COLO829 (cell line): ENCODE measurements around the gene CD3E.

ENCODE experiments used
- DNase-seq: peaks from one replicate; pipeline ENCODE4 v3.0.0; 2012; ENCODE audit warnings: low spot score

The CD3E gene

GRCh38 chr11:118304568-118305248, at the start of gene CD3E:
TSS of gene CD3E (plus strand) at chr11:118304730. CDS start at chr11:118304953, 223 bp downstream.
- DNase-seq, result no peak

DNA sequence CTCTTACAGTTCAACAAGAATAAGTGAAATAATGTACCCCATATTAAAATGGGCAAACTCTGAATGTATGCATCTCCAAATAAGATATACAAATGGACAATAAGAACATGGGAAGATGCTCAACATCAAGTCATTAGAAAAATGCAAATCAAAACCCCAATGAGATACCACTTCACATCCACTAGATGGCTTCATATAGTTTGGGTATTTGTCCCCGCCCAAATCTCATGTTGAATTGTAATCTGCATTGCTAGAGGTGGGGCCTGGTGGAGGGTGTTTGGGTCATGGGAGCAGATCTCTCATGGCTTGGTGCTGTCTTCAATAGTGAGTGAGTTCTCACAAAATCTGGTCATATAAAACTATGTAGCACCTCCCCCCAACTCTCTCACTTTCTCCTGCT, 46.1 kb upstream of the CD3E start:
- DNase-seq, result no peak

- no peak for DNase-seq
Measured at GRCh38 chr11:118259138-118259537, 45.4 kb upstream of the CD3E start.

DNA sequence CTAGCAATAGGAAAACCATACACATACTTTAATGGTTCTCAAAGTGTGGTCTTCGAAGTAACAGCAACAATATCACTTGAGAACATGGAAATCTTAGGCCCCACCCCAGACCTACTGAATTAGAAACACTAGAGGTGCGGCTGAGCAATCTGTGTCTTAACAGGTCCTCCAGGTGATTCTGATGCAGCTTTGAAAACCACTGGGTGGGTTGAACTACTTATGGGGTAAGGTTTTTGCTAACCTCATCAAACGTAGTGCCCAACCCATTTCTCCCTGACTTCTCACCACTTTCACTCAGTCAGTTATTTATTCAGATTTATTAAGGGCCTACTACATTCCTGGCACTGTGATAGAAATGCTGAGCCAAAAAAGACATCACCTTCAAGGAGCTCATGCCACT, 44.2 kb upstream of the CD3E start:
- no peak for DNase-seq

DNA sequence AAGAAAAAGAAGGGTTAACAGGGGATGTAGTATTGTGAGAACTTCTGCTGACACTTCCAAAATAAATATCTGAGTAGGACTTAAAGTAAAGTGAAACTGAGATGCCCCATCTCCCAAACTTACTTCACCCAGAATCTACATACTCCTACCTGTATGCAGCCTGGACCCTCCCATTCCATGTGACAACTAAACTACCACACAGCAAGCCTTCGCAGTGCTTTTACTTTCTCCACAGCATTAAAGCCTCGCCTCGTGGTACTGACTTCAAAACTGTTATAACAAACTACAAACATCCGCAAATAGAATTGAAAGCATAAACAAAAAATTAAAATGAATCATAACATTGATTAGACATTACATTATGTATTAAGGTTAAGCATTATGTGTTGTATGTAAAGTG, 41.4 kb upstream of the CD3E start:
- DNase-seq, result no peak

DNA sequence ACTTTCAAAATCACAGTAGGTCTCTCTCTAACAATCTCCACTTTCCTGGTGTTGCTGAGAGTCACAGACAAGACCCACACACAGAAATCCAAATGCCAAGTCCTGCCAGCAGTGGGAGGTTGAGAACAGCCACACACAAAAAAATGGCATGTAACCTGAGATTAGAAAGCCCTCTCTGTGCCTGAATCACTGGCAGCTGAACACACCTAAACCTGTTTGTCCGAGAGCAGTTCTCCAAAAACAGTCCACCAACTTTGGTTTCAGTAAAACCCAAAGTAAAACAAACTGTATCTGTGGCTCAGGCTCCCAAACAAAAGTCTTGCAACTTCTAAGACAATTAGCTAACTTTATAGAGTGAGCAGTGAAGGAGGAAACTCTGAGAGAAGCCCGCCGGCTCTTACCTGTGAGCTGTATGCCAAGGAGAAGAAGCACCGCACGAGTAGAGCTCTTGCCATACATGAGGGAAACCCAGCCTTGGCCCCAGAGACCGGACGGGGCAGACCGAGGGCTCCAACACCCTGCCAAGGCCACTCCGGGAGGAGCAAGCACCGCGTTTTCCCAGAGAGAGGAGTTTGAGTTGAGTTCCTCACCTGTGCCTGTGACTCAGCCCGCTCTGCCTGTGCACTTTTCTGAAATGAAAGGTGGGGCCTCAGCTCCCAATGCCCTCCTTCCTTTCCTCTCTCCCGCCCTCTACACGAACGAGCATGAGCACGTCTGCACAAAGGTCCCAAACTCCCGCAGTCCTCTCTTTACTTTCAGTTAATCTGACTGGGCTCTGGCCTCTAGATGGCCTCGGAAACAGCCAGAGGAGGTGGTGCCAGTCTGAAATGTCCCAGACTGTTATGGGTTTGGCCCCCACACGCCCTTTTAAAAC, 40.6 kb upstream of the CD3E start, which contains the start of gene MPZL2:
TSS of gene MPZL2 (minus strand) at position 603 of the 874 bp plus-strand sequence. CDS start at position 459, 144 bp downstream.
- DNase-seq, result no peak

- no peak for DNase-seq
Measured at GRCh38 chr11:118264569-118265465, 39.7 kb upstream of the CD3E start.

DNA sequence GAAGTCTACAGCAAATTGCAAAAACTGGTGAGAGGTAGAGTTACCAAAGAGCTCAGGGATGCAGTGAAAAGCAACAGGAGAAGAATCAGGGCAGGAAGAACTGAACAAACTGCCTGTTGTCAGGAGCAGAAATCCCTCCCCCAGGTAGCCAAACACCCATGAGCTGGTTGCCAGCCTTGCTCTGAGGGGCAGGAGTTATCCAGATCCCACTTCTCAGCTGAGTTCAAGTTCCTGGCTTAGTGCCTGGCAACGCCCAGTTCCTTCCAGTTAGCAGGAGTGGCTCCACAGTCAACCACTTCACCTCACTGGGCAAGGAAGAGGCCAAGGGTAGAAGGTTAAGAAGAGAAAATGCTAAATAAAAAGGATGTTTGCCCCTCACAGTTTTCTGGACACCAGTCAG, 38.6 kb upstream of the CD3E start:
- DNase-seq, result no peak

DNA sequence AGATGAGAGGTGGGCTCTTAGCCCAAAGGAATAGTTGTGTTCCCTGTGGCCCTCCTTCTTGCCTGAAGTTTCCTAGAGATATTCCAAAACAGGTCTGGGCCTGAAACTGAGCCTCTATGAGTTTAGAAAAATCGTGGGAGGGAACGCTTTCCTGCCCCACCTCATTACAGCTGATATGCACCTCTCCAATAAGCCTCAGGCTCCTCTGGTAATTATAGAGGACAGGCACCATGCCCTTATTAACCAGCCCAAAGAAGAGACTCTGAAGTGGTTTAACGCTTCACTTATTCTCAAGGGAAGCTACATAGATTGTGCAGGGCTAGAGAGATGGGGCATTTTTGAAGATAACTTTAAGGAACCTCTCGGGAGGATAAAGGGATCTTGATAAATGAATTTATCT, 37.0 kb upstream of the CD3E start:
- no peak for DNase-seq

GRCh38 chr11:118272001-118272400, 32.5 kb upstream of the CD3E start:
- DNase-seq, result no peak

DNA sequence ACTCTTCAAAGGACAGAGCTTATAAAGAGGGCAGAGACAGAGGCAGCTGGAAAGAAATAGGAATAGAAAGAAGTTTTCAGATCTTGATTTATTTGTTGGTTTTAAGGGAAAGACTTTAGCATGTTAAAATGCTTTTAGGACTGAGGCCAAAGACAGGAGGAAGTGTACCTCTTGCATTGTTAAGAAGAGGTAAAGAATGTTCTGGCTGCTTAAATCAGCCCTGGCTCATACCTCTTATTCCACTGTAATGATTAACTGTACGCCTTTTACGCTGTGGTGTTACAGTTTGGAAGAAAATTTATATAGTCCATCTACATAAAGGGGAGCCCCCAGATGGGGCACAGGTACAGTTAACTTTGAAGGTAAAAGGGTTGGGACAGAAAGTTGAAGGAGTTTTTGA, 30.3 kb upstream of the CD3E start:
- no peak for DNase-seq

DNA sequence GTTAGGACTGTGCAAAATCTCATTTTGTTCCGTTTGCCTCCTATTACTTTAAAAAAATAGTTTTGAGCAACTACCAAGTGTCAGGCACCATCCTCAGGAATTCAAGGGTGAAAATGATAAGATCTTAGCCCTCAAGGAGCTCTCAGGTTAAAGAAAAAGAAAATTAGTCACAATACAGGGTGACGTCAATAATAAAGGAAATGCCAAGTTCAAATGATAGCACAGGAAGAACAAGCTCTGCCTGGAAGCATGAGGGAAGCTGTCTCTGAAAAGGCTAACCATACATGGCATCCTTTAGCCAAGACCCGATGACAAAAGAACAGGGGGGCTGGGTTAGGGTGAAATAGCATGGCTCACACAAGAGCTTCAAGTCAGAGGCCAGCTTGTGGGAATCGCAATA, 29.4 kb upstream of the CD3E start:
- no peak for DNase-seq

DNA sequence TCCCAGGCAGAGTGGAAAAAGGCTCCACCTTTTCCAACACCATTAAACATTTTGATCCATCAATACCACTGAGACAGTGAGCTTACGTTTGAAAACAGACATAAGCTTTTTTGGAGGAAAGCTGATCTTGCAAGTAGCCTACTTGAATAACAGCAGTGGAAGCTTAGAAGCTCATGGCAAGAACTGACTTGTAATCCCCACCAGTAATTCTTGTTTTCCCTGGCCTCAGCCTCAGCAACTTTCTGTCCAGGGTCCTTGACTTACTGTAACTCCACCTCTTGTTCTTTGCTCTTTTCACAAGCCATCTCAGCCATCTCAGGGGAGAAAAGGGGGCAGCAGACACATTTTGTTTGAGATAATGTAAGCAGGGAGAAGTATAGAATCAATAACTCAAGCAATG, 28.1 kb upstream of the CD3E start:
- no peak for DNase-seq

- no peak for DNase-seq
Measured at GRCh38 chr11:118277312-118277711, 27.2 kb upstream of the CD3E start.

DNA sequence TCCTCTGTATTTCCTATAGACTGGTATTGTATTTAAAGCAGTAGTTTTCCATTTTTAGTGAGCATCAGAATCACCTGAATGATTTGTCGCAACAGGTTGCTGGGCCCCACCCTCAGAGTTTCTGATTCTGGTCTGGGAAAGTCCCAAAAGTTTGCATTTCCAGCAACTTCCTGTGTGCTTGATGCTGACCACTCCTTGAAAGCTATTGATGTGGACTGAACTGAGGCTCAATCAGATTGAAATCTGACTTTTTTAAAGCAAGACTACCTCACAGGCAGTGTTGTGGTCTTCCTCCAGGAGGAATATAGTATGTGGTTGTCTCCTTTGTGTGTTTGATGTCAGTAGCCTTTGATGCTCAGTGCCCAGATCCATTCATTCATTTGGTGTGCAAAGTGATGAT, 23.2 kb upstream of the CD3E start:
- no peak for DNase-seq

DNA sequence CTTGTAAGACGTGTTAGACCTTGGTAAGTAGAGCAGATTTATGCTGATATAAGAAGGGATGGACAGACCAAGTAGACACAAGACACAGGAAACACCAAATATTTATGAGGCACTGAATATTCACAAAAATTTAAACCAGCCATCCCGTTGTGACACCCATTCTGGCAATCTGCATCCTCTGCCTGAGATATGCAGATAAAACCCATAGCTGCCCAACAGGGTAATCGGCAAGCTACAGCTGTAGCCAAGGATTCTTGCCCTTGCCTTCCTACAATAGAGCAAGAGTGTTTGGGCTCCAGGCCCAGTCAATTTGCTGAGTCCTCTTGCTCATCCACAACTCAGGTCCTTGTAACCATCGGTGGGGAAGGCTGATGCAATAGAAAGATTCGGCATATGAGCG, 21.9 kb upstream of the CD3E start:
- DNase-seq, result no peak

GRCh38 chr11:118283037-118283636, 21.4 kb upstream of the CD3E start:
- DNase-seq, result no peak

- no peak for DNase-seq
Measured at GRCh38 chr11:118283756-118284350, 20.7 kb upstream of the CD3E start.

- DNase-seq, result no peak
Measured at GRCh38 chr11:118286545-118286944, 18.0 kb upstream of the CD3E start.

DNA sequence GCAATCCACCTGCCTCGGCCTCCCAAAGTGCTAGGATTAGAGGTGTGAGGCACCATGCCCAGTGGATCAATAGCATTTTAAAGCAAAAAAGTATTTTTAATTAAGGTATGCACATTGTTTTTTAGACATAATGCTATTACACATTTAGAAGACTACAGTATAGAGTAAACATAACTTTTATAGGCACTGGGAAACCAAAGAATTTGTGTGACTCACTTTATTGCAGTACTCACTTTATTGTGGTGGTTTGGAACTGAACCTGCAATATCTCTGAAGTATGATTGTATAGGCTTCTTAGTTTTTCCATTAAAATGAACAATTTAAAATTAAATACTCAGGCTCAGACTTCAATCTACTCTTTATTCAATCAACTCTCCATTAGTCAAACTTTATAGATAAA, 17.5 kb upstream of the CD3E start:
- DNase-seq, result no peak

GRCh38 chr11:118289401-118289800, 15.1 kb upstream of the CD3E start:
- DNase-seq, result no peak

- peak; percentile 17 for DNase-seq
Measured at GRCh38 chr11:118290923-118291322, 13.6 kb upstream of the CD3E start.
